SKM-1 treated with dmso at 0.1 percent for 144 hours (cell line): ENCODE results near the gene JRKL.
A peak's percentile ranks its signal among the peaks of the same experiment; 100 is the strongest.
"Not testable (repeated sequence)": the region's sequence is repeated elsewhere in the genome, so short reads cannot be mapped to it uniquely, and the experiment has no call there.

Experiments used
- DNase-seq: peaks from one replicate; lab custom pipeline; 2025; ENCODE audit not compliant: unreplicated experiment; lab: John Stamatoyannopoulos, UW

The JRKL gene

DNA sequence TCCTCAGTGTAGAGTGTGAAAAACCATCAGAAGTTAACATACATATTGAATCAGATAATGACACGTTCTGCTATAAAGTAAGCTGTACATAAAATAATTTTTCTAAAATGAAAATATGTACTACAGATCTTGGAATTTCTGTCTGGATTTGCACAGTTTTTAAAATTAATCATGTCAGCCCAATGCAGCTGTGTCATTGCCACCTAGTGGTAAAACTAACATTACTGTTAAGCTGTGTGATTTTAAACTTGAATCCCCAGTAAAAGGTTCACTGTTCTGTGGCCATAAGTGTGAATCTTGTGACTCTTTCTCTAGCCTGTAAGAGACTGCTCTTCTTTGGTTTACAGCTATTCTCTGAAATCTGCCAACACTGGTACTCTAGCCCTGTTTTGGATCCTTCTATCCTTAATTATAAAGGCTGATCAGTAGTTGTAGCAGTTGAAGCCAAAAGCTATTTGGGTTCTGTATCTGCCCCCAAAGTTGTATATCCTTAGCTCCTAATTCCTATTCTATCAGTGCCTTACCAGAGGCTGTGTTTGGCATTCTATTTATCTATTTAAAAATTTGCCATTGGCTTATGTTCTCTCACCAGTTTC is 4.0 kb downstream of the JRKL start:
- DNase-seq, result peak; percentile 29

DNA sequence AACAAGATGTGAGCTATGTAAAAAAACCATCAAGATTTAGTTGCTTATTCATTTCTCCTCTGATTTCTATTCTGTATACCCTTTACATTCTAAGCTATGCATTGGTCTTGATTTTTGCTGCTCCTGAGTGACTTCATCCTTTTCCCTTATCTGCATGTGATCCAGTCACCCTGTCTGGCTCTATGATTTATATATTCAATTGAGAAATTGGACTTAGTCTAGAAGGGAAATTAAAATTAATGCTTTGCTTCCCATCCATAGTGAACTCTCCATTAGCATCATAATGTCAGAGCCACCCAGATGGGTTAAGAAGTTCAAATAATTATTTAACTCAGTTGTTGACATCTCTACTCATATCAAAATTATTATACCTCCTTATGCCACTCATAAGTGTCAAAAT is 5.0 kb downstream of the JRKL start:
- DNase-seq, result no peak

DNA sequence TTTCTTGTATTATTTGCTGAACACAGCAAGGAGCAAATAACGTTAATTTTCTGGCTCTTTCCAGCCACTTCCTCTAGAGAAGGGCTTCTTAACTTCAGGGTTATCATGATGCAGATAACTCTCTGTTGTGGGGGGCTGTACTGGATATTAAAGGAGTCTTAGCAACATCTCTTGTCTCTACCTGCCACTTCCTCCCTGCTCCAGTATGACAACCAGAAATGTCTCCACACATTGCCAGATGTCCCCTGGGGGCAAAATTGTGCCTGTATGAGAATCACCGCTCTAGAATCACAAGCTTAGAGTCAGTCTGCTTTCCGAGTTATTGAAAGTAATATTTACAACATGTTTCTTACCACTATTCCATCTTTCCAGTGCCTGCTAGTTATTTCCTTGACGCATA is 6.8 kb downstream of the JRKL start:
- no peak for DNase-seq

DNA sequence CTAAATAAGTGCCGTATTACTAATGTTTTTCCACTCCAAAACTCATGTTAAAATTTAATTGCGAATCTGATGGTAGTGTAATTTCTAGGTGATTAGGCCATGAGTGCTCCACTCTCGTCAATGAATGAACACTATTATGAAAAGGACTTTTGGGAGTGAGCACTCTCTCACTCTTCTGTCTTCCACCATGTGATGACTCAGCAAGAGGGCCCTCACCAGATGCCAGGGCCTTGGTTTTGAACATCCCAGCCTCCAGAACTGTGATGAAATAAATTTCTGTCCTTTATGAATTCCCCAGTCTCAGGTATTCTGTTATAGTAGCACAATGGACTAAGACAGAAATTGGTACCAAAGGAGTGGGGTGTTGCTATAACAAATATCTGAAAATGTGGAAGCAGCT is 8.1 kb downstream of the JRKL start:
- no peak for DNase-seq

DNA sequence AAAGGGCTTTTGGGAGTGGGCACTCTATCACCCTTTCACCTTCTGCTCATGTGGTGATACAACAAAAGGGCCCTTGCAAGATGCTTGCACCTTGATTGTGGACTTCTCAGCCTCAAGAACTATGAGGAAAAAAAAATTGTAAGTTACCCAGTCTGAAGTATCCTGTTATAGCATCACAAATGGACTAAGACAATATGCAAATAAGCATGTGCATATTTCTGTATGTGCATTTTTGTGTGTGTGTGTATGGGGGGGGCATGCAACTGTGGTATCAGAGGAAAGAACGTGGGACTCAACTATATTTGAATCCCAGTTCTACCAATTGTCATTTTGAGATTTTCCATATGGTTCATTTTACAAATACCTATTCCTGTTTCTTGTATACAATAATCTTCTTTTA is 10.9 kb downstream of the JRKL start:
- DNase-seq, result no peak

DNA sequence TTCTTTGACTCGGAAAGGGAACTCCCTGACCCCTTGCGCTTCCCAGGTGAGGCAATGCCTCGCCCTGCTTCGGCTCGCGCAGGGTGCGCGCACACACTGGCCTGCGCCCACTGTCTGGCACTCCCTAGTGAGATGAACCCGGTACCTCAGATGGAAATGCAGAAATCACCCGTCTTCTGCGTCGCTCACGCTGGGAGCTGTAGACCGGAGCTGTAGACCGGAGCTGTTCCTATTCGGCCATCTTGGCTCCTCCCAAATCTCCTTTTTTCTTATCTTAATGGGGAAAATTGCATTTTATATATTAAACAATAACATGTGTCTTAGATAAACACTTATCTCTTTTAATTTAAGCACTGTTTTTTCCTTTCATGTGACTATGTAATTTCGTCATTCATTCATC is 21.6 kb downstream of the JRKL start:
- DNase-seq, result not testable (repeated sequence)

DNA sequence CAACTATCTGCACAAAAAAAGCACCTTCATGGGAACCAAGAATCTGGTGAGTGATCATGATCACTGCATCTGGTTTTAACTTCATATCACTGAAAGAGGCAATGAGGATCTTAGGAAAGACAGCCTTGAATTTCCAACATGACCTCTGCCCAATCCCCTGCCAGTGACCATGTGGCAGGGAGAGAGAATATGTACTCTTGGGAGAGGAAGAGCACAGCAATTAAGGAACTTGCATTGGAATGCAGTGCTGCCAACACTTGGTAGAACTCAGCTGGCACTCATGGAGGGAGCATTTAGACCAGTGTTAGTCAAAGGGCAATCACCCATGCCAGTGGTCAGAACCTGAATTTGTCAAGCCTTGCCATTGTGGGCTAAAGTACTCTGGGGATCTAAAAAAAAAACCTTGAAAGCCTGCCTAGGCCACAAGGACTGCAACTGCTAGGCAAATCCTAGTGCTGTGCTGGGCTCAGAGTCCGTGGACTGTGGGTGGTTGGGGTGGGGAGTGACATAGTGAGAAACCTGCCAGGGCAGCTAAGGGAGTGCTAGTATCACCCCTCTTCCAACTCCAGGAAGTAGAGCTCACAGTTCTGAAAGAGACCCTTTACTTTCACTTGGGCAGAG is 23.1 kb downstream of the JRKL start:
- DNase-seq, result no peak

DNA sequence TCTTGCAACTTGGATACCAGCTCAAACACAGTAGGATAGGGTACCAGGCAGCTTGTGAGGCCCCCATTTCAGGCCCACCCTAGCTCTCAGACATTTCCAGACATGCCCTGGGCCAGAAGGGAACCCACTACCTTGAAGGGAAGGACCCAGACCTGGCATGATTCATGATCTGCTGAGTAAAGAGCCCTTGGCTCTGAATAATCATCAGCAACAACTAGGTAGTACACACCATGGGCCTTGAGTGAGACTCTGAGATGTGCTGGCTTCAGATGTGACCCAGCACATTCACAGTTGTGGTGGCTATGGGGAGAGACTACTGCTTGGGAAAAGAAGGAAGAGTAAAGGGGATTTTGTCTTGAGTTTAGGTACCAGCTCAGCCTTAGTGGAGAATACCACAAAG is 23.6 kb downstream of the JRKL start:
- no peak for DNase-seq

DNA sequence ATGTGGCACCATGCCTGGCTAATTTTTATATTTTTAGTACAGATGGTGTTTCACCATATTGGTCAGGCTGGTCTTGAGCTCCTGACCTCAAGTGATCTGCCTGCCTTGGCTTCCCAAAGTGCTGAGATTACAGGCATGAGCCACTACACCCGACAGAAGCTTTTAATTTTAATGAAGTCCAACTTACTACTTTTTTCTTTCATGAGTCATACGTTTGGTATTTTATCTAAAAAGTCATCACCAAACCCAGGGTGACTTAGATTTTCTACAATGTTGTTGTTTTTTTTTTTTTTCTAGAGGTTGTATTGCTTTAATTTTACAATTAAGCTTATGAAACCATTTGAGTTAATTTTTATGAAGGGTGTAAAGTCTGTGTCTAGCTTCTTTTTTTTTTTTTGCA is 34.9 kb downstream of the JRKL start:
- no peak for DNase-seq

DNA sequence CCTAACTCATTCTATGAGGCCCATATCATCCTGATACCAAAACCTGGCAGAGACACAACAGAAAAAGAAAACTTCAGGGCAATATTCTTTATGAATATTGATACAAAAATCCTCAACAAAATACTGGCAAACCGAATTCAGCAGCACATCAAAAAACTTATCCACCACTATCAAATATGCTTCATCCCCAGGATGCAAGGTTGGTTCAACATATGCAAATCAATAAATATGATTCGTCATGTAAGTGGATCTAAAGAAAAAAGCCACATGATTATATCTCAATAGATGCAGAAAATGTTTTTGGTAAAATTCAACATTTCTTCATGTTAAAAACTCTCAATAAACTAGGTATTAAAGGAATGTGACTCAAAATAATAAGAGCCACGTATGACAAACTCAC is 40.9 kb downstream of the JRKL start:
- no peak for DNase-seq

DNA sequence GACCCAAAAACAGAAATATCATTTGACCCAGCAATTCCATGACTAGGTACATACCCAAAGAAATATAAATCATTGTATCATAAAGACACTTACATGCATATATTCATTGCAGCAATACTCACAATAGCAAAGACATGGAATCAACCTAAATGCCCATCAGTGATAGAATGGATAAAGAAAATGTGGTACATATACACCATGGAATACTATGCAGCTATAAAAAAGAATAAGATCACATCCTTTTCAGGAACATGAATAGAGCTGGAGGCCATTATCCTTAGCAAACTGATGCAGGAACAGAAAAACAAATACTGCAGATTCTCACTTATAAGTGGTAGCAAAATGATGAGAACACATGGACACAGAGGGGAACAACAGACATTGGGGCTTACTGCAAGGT is 42.8 kb downstream of the JRKL start:
- not testable (repeated sequence) for DNase-seq
